GM21367 (cell line): ENCODE measurements around the gene RGS11.
"Not testable (repeated sequence)": the region's sequence is repeated elsewhere in the genome, so short reads cannot be mapped to it uniquely, and the experiment has no call there.

Experiments used
- ATAC-seq: cut with Tn5 transposase; IDR thresholded peaks from one replicate; pipeline ENCODE4 v1.9.1; 2021; ENCODE audit not compliant: unreplicated experiment

Gene RGS11

GRCh38 chr16:234468-235305 lies 41.1 kb downstream of the RGS11 start, which contains the start of gene FAM234A:
Gene FAM234A, plus strand, starts transcription at chr16:234821. Its CDS starts 19,593 bp downstream, at chr16:254414.
- peak; percentile 84 for ATAC-seq

- no peak for ATAC-seq
Measured at GRCh38 chr16:230949-231348, 44.8 kb downstream of the RGS11 start.

GRCh38 chr16:230351-230750 lies 45.4 kb downstream of the RGS11 start:
- not testable (repeated sequence) for ATAC-seq

GRCh38 chr16:229731-230281 lies 45.9 kb downstream of the RGS11 start:
- no peak for ATAC-seq

- peak; percentile 68 for ATAC-seq
Measured at GRCh38 chr16:228852-229730, 46.7 kb downstream of the RGS11 start, which contains the start of gene LUC7L. Gene LUC7L, minus strand, starts transcription at chr16:229449. Its CDS starts 110 bp downstream, at chr16:229339.

- ATAC-seq, result no peak
Measured at GRCh38 chr16:228151-228851, 47.4 kb downstream of the RGS11 start.

- ATAC-seq, result no peak
Measured at GRCh38 chr16:220021-220420, 55.7 kb downstream of the RGS11 start.
